Adrenal gland (tissue), 5 donors: ENCODE measurements around the gene MUC5B.
"Not testable (repeated sequence)": the region's sequence is repeated elsewhere in the genome, so short reads cannot be mapped to it uniquely, and the experiment has no call there.

Source experiments
- POLR2A ChIP-seq, 2 donors: fragments of 450-650 bp; IDR thresholded peaks; one replicate each; pipeline ENCODE4 v1.6.1; 2017; ENCODE audit warnings: antibody characterized with exemption in 2 of 2, mild to moderate bottlenecking in 2 of 2, moderate library complexity in 1 of 2
- TF ChIP-seq, protein P1 (sequence below), 6 experiments: fragments of 450-650 bp in 4 of 6; fragments of 200-600 bp in 2 of 6; sonication (generic) in 1 of 6; IDR thresholded peaks; 1 replicate in 5 of 6; 2 replicates in 1 of 6; pipeline versions ENCODE4 v1.5.1 to v1.8.0; 2016 to 2021; ENCODE audit warnings: antibody characterized with exemption in 6 of 6, mild to moderate bottlenecking in 2 of 6, moderate library complexity in 1 of 6
- donor health status: DM: no; HTN: no; CAD: no.

DNA sequence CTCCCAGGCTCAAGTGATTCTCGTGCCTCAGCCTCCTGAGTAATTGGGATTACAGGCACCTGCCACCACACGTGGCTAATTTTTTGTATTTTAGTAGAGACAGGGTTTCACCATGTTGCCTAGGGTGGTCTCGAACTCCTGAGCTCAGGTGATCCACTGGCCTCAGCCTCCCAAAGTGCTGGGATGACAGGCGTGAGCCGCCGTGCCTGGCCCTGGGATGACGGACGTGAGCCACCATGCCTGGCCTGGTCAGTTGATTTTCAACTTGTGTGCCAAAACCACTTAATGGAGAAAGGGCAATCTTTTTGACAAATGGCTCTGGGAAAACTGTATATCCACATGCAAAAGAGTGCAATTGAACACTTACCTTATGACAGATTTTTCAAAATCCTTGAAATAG is 7.0 kb upstream of the MUC5B start:
- TF ChIP-seq, protein P1, sequence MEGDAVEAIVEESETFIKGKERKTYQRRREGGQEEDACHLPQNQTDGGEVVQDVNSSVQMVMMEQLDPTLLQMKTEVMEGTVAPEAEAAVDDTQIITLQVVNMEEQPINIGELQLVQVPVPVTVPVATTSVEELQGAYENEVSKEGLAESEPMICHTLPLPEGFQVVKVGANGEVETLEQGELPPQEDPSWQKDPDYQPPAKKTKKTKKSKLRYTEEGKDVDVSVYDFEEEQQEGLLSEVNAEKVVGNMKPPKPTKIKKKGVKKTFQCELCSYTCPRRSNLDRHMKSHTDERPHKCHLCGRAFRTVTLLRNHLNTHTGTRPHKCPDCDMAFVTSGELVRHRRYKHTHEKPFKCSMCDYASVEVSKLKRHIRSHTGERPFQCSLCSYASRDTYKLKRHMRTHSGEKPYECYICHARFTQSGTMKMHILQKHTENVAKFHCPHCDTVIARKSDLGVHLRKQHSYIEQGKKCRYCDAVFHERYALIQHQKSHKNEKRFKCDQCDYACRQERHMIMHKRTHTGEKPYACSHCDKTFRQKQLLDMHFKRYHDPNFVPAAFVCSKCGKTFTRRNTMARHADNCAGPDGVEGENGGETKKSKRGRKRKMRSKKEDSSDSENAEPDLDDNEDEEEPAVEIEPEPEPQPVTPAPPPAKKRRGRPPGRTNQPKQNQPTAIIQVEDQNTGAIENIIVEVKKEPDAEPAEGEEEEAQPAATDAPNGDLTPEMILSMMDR (IDR thresholded peaks at IDR 0.05): not testable (repeated sequence)
- TF ChIP-seq POLR2A (IDR thresholded peaks at IDR 0.05): not testable (repeated sequence)
